Liver (tissue), 3 donors: Measurements from ENCODE around the gene PRRG1.
"Not testable (repeated sequence)": the region's sequence is repeated elsewhere in the genome, so short reads cannot be mapped to it uniquely, and the experiment has no call there.

Experiments
- EGR1 ChIP-seq, 2 donors: IDR thresholded peaks; 2 replicates each; pipeline ENCODE4 v1.6.1; 2016 to 2018; ENCODE audit warnings: antibody characterized with exemption in 2 of 2, low read depth in 2 of 2
- FOXA1 ChIP-seq: IDR thresholded peaks from 2 replicates; pipeline ENCODE4 v1.6.1; 2016; ENCODE audit warnings: antibody characterized with exemption
- FOXA2 ChIP-seq: IDR thresholded peaks from 2 replicates; pipeline ENCODE4 v1.6.1; 2016; ENCODE audit warnings: antibody characterized with exemption
- GABPA ChIP-seq, 2 donors: IDR thresholded peaks in 1 of 2; conservative IDR thresholded peaks in 1 of 2; 2 replicates each; pipeline ENCODE4 v1.6.1; 2016; ENCODE audit warnings: antibody characterized with exemption in 2 of 2, mild to moderate bottlenecking in 1 of 2, moderate library complexity in 1 of 2
- JUND ChIP-seq, 2 donors: IDR thresholded peaks; 2 replicates each; pipeline ENCODE4 v1.6.1; 2016; ENCODE audit warnings: antibody characterized with exemption in 2 of 2
- RAD21 ChIP-seq, 2 donors: IDR thresholded peaks; 2 replicates each; pipeline ENCODE4 v1.6.1; 2016; ENCODE audit warnings: antibody characterized with exemption in 2 of 2, mild to moderate bottlenecking in 2 of 2
- RXRA ChIP-seq, 2 donors: IDR thresholded peaks; 2 replicates each; pipeline ENCODE4 v1.6.1; 2017 to 2018; ENCODE audit warnings: antibody characterized with exemption in 2 of 2, mild to moderate bottlenecking in 1 of 2
- TAF1 ChIP-seq: conservative IDR thresholded peaks from 2 replicates; pipeline ENCODE4 v1.6.1; 2016; ENCODE audit warnings: antibody characterized with exemption, mild to moderate bottlenecking
- YY1 ChIP-seq: IDR thresholded peaks from 2 replicates; pipeline ENCODE4 v1.6.1; 2016; ENCODE audit warnings: antibody characterized with exemption, mild to moderate bottlenecking
- TF ChIP-seq, protein P1 (sequence below): fragments of 150-350 bp; IDR thresholded peaks from 2 replicates; pipeline ENCODE4 v1.5.1; 2017; ENCODE audit warnings: improper control_type of control experiment, low read depth, low read length; ENCODE audit not compliant: missing input control
- TF ChIP-seq, protein P2 (sequence below): IDR thresholded peaks from 2 replicates; pipeline ENCODE4 v1.6.1; 2016; ENCODE audit warnings: antibody characterized with exemption
- TF ChIP-seq, protein P3 (sequence below): IDR thresholded peaks from 2 replicates; pipeline ENCODE4 v1.6.1; 2016; ENCODE audit warnings: antibody characterized with exemption, mild to moderate bottlenecking
- TF ChIP-seq, protein P4 (sequence below): IDR thresholded peaks from 2 replicates; pipeline ENCODE4 v1.6.1; 2016; ENCODE audit warnings: antibody characterized with exemption
- TF ChIP-seq, protein P5 (sequence below): IDR thresholded peaks from 2 replicates; pipeline ENCODE4 v1.6.1; 2016; ENCODE audit warnings: antibody characterized with exemption
- donor health status: healthy.
- donor health status: healthy.

DNA sequence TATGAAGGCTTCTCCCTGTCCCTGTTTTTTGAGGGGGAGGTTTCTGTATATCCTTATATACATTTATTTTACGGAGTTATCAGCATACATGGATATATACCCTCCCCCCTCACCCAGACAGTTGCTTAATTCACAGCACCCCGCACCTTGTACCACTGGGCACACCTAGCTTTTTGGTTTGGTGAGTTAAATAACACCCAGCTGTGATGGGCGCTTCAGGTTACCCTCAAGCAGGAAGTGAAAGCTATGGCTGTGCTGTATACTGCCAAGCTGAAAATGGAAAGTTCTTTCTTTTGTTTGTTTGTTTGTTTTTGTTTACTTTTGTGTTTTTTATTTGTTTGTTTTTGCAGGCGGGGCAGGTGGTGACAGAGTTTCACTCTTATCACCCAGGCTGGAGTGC, 150.5 kb downstream of the PRRG1 start:
- not testable (repeated sequence) for TF ChIP-seq EGR1 (IDR thresholded peaks at IDR 0.05; ENCODE audit: low read depth in 2 of 2); FOXA2; YY1; GABPA (IDR thresholded peaks at IDR 0.05 in 1 of 2, conservative IDR thresholded peaks at IDR 0.05 in 1 of 2); RAD21 (IDR thresholded peaks at IDR 0.05); TAF1; RXRA (IDR thresholded peaks at IDR 0.05); JUND (IDR thresholded peaks at IDR 0.05); FOXA1
- TF ChIP-seq, protein P1, sequence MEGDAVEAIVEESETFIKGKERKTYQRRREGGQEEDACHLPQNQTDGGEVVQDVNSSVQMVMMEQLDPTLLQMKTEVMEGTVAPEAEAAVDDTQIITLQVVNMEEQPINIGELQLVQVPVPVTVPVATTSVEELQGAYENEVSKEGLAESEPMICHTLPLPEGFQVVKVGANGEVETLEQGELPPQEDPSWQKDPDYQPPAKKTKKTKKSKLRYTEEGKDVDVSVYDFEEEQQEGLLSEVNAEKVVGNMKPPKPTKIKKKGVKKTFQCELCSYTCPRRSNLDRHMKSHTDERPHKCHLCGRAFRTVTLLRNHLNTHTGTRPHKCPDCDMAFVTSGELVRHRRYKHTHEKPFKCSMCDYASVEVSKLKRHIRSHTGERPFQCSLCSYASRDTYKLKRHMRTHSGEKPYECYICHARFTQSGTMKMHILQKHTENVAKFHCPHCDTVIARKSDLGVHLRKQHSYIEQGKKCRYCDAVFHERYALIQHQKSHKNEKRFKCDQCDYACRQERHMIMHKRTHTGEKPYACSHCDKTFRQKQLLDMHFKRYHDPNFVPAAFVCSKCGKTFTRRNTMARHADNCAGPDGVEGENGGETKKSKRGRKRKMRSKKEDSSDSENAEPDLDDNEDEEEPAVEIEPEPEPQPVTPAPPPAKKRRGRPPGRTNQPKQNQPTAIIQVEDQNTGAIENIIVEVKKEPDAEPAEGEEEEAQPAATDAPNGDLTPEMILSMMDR = not testable (repeated sequence)
- TF ChIP-seq, protein P2, sequence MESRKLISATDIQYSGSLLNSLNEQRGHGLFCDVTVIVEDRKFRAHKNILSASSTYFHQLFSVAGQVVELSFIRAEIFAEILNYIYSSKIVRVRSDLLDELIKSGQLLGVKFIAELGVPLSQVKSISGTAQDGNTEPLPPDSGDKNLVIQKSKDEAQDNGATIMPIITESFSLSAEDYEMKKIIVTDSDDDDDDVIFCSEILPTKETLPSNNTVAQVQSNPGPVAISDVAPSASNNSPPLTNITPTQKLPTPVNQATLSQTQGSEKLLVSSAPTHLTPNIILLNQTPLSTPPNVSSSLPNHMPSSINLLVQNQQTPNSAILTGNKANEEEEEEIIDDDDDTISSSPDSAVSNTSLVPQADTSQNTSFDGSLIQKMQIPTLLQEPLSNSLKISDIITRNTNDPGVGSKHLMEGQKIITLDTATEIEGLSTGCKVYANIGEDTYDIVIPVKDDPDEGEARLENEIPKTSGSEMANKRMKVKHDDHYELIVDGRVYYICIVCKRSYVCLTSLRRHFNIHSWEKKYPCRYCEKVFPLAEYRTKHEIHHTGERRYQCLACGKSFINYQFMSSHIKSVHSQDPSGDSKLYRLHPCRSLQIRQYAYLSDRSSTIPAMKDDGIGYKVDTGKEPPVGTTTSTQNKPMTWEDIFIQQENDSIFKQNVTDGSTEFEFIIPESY = not testable (repeated sequence)
- TF ChIP-seq, protein P3, sequence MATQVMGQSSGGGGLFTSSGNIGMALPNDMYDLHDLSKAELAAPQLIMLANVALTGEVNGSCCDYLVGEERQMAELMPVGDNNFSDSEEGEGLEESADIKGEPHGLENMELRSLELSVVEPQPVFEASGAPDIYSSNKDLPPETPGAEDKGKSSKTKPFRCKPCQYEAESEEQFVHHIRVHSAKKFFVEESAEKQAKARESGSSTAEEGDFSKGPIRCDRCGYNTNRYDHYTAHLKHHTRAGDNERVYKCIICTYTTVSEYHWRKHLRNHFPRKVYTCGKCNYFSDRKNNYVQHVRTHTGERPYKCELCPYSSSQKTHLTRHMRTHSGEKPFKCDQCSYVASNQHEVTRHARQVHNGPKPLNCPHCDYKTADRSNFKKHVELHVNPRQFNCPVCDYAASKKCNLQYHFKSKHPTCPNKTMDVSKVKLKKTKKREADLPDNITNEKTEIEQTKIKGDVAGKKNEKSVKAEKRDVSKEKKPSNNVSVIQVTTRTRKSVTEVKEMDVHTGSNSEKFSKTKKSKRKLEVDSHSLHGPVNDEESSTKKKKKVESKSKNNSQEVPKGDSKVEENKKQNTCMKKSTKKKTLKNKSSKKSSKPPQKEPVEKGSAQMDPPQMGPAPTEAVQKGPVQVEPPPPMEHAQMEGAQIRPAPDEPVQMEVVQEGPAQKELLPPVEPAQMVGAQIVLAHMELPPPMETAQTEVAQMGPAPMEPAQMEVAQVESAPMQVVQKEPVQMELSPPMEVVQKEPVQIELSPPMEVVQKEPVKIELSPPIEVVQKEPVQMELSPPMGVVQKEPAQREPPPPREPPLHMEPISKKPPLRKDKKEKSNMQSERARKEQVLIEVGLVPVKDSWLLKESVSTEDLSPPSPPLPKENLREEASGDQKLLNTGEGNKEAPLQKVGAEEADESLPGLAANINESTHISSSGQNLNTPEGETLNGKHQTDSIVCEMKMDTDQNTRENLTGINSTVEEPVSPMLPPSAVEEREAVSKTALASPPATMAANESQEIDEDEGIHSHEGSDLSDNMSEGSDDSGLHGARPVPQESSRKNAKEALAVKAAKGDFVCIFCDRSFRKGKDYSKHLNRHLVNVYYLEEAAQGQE = not testable (repeated sequence)
- TF ChIP-seq, protein P4, sequence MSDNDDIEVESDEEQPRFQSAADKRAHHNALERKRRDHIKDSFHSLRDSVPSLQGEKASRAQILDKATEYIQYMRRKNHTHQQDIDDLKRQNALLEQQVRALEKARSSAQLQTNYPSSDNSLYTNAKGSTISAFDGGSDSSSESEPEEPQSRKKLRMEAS = not testable (repeated sequence)
- TF ChIP-seq, protein P5, sequence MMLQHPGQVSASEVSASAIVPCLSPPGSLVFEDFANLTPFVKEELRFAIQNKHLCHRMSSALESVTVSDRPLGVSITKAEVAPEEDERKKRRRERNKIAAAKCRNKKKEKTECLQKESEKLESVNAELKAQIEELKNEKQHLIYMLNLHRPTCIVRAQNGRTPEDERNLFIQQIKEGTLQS = not testable (repeated sequence)
